PFSK-1 (cell line): ENCODE results near the gene IFNE.

Experiments used
- FOXP2 ChIP-seq: optimal IDR thresholded peaks from 2 replicates; pipeline ENCODE3; 2011; ENCODE audit warnings: borderline replicate concordance, control low read depth, inconsistent platforms; ENCODE audit not compliant: insufficient read depth; ENCODE audit errors: extremely low read length, extremely low read depth
- POLR2AphosphoS5 ChIP-seq: IDR thresholded peaks from 2 replicates; pipeline ENCODE4 v1.6.1; 2012; ENCODE audit warnings: low read depth, mild to moderate bottlenecking, control low read depth, low read length, moderate library complexity
- REST ChIP-seq, 2 experiments: IDR thresholded peaks; 2 replicates each; pipeline versions ENCODE4 v1.6.1 to v1.8.0; 2011 to 2012; ENCODE audit warnings: low read depth in 2 of 2, low read length in 2 of 2, control low read depth in 1 of 2, inconsistent platforms in 1 of 2, mild to moderate bottlenecking in 1 of 2, moderate library complexity in 1 of 2; ENCODE audit not compliant: insufficient read depth in 1 of 2
- SIN3A ChIP-seq: IDR thresholded peaks from 2 replicates; pipeline ENCODE4 v1.6.1; 2012; ENCODE audit warnings: mild to moderate bottlenecking, low read length, moderate library complexity, borderline replicate concordance; ENCODE audit not compliant: insufficient read depth
- TAF1 ChIP-seq: IDR thresholded peaks from 2 replicates; pipeline ENCODE4 v1.6.1; 2012; ENCODE audit warnings: low read length, control low read depth, borderline replicate concordance; ENCODE audit not compliant: insufficient read depth

The IFNE gene

GRCh38 chr9:21524099-21524830, 42.2 kb upstream of the IFNE start:
- no peak for TF ChIP-seq TAF1
- TF ChIP-seq REST (IDR thresholded peaks at IDR 0.05; ENCODE audit: insufficient read depth in 1 of 2, low read depth in 2 of 2, low read length in 2 of 2) = no peak
- no peak for TF ChIP-seq FOXP2
- no peak for TF ChIP-seq POLR2AphosphoS5
- TF ChIP-seq SIN3A = no peak

- no peak for TF ChIP-seq SIN3A
- no peak for TF ChIP-seq FOXP2
- TF ChIP-seq POLR2AphosphoS5 = no peak
- no peak for TF ChIP-seq REST (IDR thresholded peaks at IDR 0.05; ENCODE audit: insufficient read depth in 1 of 2, low read depth in 2 of 2, low read length in 2 of 2)
- no peak for TF ChIP-seq TAF1
Measured at GRCh38 chr9:21523021-21524014, 41.2 kb upstream of the IFNE start.

GRCh38 chr9:21522348-21522747, 40.2 kb upstream of the IFNE start:
- no peak for TF ChIP-seq POLR2AphosphoS5
- TF ChIP-seq REST (IDR thresholded peaks at IDR 0.05; ENCODE audit: insufficient read depth in 1 of 2, low read depth in 2 of 2, low read length in 2 of 2) = no peak
- no peak for TF ChIP-seq SIN3A
- TF ChIP-seq FOXP2 = no peak
- no peak for TF ChIP-seq TAF1

GRCh38 chr9:21521448-21521847, 39.3 kb upstream of the IFNE start:
- TF ChIP-seq TAF1 (no peak), SIN3A (no peak), POLR2AphosphoS5 (no peak), FOXP2 (no peak), REST (IDR thresholded peaks at IDR 0.05; ENCODE audit: insufficient read depth in 1 of 2, low read depth in 2 of 2, low read length in 2 of 2) (no peak)
